NCI-H1930 (cell line): ENCODE results near the gene AR.

ENCODE experiments used
- DNase-seq, 2 experiments: peaks; one replicate each; lab custom pipeline; 2025; lab: John Stamatoyannopoulos, UW

AR gene

GRCh38 chrX:67543818-67544217, at the start of gene AR:
Gene AR, plus strand, starts transcription at chrX:67544021. Its CDS starts 1,126 bp downstream, at chrX:67545147.
- DNase-seq, result no peak

- DNase-seq, result no peak
Measured at GRCh38 chrX:67500617-67501016, 43.2 kb upstream of the AR start.

GRCh38 chrX:67503004-67503403, 40.8 kb upstream of the AR start:
- DNase-seq, result no peak

GRCh38 chrX:67503453-67503852, 40.4 kb upstream of the AR start:
- no peak for DNase-seq

GRCh38 chrX:67520671-67521070, 23.1 kb upstream of the AR start:
- DNase-seq, result no peak

- DNase-seq, result no peak
Measured at GRCh38 chrX:67523002-67523681, 20.7 kb upstream of the AR start.

GRCh38 chrX:67523932-67524331, 19.9 kb upstream of the AR start:
- DNase-seq, result no peak

GRCh38 chrX:67524428-67524827, 19.4 kb upstream of the AR start:
- DNase-seq, result no peak

GRCh38 chrX:67524950-67525691, 18.7 kb upstream of the AR start:
- no peak for DNase-seq

- no peak for DNase-seq
Measured at GRCh38 chrX:67536564-67536963, 7.3 kb upstream of the AR start.

- DNase-seq, result no peak
Measured at GRCh38 chrX:67538383-67538782, 5.4 kb upstream of the AR start.

- no peak for DNase-seq
Measured at GRCh38 chrX:67544281-67545035, 637 bp downstream of the AR start.

GRCh38 chrX:67545036-67545821, 1.4 kb downstream of the AR start:
- no peak for DNase-seq

GRCh38 chrX:67545893-67546495, 2.2 kb downstream of the AR start:
- no peak for DNase-seq

GRCh38 chrX:67546496-67547423, 2.9 kb downstream of the AR start:
- no peak for DNase-seq

GRCh38 chrX:67555578-67556203, 11.9 kb downstream of the AR start:
- DNase-seq, result no peak

GRCh38 chrX:67558267-67558666, 14.4 kb downstream of the AR start:
- DNase-seq, result no peak

GRCh38 chrX:67563469-67564448, 19.9 kb downstream of the AR start:
- DNase-seq, result no peak

GRCh38 chrX:67564475-67564874, 20.7 kb downstream of the AR start:
- DNase-seq, result no peak
